ENCODE results near the gene DUSP1.

DNA sequence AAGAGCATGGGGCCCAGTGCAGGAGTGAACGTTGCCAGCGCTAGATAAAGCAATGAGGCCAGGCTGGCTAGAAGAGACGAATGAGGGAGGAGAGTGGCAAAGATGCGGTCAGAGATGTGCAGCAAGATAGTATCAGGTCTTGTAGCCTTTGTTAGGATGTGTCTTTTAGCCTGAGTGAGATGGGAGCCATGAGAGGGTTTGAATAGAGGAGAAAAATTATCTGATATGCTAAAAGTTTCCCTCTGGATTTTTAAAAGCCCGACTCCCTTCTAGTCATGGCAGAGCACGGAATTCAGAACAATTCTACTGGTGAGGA lies 12.2 kb downstream of the DUSP1 start:
- TF ChIP-seq, protein P1, sequence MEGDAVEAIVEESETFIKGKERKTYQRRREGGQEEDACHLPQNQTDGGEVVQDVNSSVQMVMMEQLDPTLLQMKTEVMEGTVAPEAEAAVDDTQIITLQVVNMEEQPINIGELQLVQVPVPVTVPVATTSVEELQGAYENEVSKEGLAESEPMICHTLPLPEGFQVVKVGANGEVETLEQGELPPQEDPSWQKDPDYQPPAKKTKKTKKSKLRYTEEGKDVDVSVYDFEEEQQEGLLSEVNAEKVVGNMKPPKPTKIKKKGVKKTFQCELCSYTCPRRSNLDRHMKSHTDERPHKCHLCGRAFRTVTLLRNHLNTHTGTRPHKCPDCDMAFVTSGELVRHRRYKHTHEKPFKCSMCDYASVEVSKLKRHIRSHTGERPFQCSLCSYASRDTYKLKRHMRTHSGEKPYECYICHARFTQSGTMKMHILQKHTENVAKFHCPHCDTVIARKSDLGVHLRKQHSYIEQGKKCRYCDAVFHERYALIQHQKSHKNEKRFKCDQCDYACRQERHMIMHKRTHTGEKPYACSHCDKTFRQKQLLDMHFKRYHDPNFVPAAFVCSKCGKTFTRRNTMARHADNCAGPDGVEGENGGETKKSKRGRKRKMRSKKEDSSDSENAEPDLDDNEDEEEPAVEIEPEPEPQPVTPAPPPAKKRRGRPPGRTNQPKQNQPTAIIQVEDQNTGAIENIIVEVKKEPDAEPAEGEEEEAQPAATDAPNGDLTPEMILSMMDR (IDR thresholded peaks at IDR 0.05): no peak
- no peak for TF ChIP-seq POLR2A (IDR thresholded peaks at IDR 0.05)

All from transverse colon (tissue), 3 donors.